ENCODE data around the gene ATP6V0C.

Gene ATP6V0C

GRCh38 chr16:2526135-2526534 lies 12.4 kb downstream of the ATP6V0C start:
- no peak for DNase-seq (ENCODE audit: low read depth)
- TF ChIP-seq CTCF (IDR thresholded peaks at IDR 0.05; ENCODE audit: control insufficient read depth, extremely low read depth, insufficient read depth), result no peak

GRCh38 chr16:2527071-2527783 lies 13.5 kb downstream of the ATP6V0C start:
- no peak overlapping the region for H3K4me3 ChIP-seq (ENCODE audit: low read depth, low read length)
- DNase-seq (ENCODE audit: low read depth), result no peak
- TF ChIP-seq CTCF (IDR thresholded peaks at IDR 0.05; ENCODE audit: control insufficient read depth, extremely low read depth, insufficient read depth), result no peak

More at GRCh38 chr16:2526135-2526534, 12.4 kb downstream of the ATP6V0C start:
- no peak overlapping the region for H3K4me3 ChIP-seq (ENCODE audit: low read depth, low read length)

DNA sequence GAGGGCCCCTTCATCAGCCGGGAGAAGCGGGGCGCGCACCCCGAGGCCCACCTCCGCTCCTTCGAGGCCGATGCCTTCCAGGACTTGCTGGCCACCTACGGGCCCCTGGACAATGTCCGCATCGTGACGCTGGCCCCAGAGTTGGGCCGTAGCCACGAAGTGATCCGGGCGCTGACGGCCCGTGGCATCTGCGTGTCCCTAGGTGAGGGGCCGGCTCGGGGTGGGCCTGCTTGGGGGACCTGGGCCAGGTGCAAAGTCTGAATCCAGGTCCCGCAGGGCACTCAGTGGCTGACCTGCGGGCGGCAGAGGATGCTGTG lies 14.0 kb downstream of the ATP6V0C start:
- no peak for DNase-seq (ENCODE audit: low read depth)
- no peak overlapping the region for H3K4me3 ChIP-seq (ENCODE audit: low read depth, low read length)
- TF ChIP-seq CTCF (IDR thresholded peaks at IDR 0.05; ENCODE audit: control insufficient read depth, extremely low read depth, insufficient read depth), result no peak

- no peak overlapping the region for H3K4me3 ChIP-seq (ENCODE audit: low read depth, low read length)
- no peak for TF ChIP-seq CTCF (IDR thresholded peaks at IDR 0.05; ENCODE audit: control insufficient read depth, extremely low read depth, insufficient read depth)
These were observed 14.7 kb downstream of the ATP6V0C start for GRCh38 chr16:2528161-2529060.

GRCh38 chr16:2529061-2529931 lies 15.5 kb downstream of the ATP6V0C start:
- H3K4me3 ChIP-seq (ENCODE audit: low read depth, low read length), result no peak overlapping the region
- TF ChIP-seq CTCF (IDR thresholded peaks at IDR 0.05; ENCODE audit: control insufficient read depth, extremely low read depth, insufficient read depth), result no peak
- no peak for DNase-seq (ENCODE audit: low read depth)

More at GRCh38 chr16:2528161-2529060, 14.7 kb downstream of the ATP6V0C start:
- no peak for DNase-seq (ENCODE audit: low read depth)

DNA sequence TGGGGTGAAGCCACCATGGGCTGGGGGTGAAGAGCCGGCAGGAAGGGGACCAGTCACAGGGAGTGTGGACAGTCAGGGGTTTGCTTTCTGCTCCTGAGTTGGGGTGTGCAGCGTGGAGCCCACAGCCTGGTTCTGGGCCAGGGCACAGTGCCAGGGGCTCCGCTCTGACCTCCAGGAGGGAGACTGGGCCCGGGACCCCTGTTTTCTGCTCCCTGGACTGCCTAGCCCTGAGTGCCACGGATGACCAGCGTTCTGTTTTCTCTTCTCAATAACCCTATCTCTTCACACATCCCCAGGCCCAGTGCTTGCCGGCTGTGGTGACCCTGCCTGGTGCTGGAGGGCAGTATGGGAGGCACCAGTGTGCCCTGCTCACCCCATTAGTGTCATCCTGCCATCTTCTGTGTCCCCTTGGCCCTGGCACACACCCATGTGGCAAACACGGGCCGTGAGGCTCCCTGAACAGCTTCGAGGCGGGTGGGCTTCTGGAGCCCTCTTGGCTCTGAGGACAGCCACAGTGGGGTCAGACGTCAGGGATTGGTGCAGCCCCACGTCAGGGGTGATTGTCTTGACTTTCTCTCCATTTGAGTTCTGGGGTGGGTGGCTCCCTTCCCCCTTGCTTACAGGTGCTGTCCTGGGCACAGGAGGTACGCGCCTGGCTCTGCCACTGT lies 16.3 kb downstream of the ATP6V0C start:
- no peak for DNase-seq (ENCODE audit: low read depth)
- no peak overlapping the region for H3K4me3 ChIP-seq (ENCODE audit: low read depth, low read length)
- TF ChIP-seq CTCF (IDR thresholded peaks at IDR 0.05; ENCODE audit: control insufficient read depth, extremely low read depth, insufficient read depth), result no peak

Data from LNCaP clone FGC (cell line).